MCF 10A (cell line): ENCODE data around the gene MERTK. TPM values are rescaled to one million over a fixed set of nuclear protein-coding genes. Genes with fewer than 3 reads are reported as not detected.

Source experiments
- BruUV-seq: library from RNA; stranded (reverse); fragments of 400-500 nt; replicated peaks from 2 replicates; lab custom pipeline; 2021; lab: Mats Ljungman, UMichigan
- CTCF ChIA-PET: fragments of 300-600 bp; sonication (Branson Sonifier 250); formaldehyde crosslinking; extraction: SDS; loops from one replicate; lab custom pipeline; 2021; ENCODE audit warnings: antibody characterized with exemption, inconsistent platforms; lab: Yijun Ruan, JAX
- POLR2A ChIA-PET: fragments of 300-600, 350-650 bp; sonication (Branson Sonifier 250); formaldehyde crosslinking; extraction: SDS; loops from one replicate; lab custom pipeline; 2020; ENCODE audit warnings: antibody characterized with exemption, inconsistent platforms; lab: Yijun Ruan, JAX
- DNase-seq: peaks from one replicate; pipeline ENCODE4 v3.0.0-alpha.2; 2018; ENCODE audit not compliant: unreplicated experiment
- H3K27ac Mint-ChIP-seq: one replicate; pipeline ENCODE4 v1.8.0; 2022; ENCODE audit warnings: mild to moderate bottlenecking, low read depth, mixed read lengths; ENCODE audit not compliant: unreplicated experiment
- H3K27me3 Mint-ChIP-seq: one replicate; pipeline ENCODE4 v1.8.0; 2022; ENCODE audit warnings: mixed read lengths; ENCODE audit not compliant: insufficient read depth, unreplicated experiment
- H3K36me3 Mint-ChIP-seq: one replicate; pipeline ENCODE4 v1.8.0; 2022; ENCODE audit warnings: mild to moderate bottlenecking, moderate library complexity, mixed read lengths; ENCODE audit not compliant: insufficient read depth, unreplicated experiment
- H3K4me1 Mint-ChIP-seq: one replicate; pipeline ENCODE4 v1.8.0; 2022; ENCODE audit warnings: mixed read lengths; ENCODE audit not compliant: insufficient read depth, unreplicated experiment
- H3K4me3 Mint-ChIP-seq: one replicate; pipeline ENCODE4 v1.8.0; 2022; ENCODE audit warnings: mild to moderate bottlenecking, moderate library complexity, mixed read lengths; ENCODE audit not compliant: unreplicated experiment
- H3K9me3 Mint-ChIP-seq: one replicate; pipeline ENCODE4 v1.8.0; 2022; ENCODE audit warnings: mixed read lengths; ENCODE audit not compliant: unreplicated experiment
- intact Hi-C: fragments of 100-400 bp; cut with micrococcal nuclease; formaldehyde crosslinking; loops from 2 replicates; pipeline ENCODE4 v1.14.1; 2022
- total RNA-seq: library from RNA; stranded (reverse); gene quantifications from 2 replicates; pipeline ENCODE4 v1.2.3, GENCODE V29; 2022
- TF ChIP-seq, protein P1 (sequence below): fragments of 200-600 bp; IDR thresholded peaks from one replicate; pipeline ENCODE4 v1.8.0; 2022; ENCODE audit warnings: antibody characterized with exemption, mild to moderate bottlenecking; ENCODE audit not compliant: unreplicated experiment

The MERTK gene
- total RNA-seq, 1 experiment from 2014 or later, result 0.19 TPM

DNA sequence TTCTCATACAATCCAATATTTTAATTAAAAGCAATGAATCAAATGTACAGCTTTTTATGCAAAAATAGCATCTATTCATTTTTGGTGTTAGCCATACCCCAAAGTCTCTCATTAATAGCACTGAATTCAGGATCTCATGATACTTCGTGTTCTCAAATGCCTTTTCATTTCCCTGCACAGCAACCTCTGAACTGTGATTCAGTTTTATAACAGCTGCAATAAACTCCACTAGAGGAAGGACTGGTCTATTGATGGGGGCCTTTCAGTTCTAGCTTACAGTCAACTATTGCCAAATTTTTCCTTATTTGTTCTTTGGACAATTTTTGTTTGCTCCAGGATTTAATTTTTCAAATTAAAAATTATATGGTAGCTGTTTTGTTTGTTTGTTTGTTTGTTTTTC is 151.9 kb downstream of the MERTK start:
- H3K4me3 Mint-ChIP-seq, result no peak overlapping the region
- POLR2A ChIA-PET, result interaction anchor here (1.1 to 1.9 kb wide), 4 partner anchors 14 to 166 kb away, joined by 3 to 5 read pairs (median 3); partner anchors contain the start of gene ANAPC1
- H3K27me3 Mint-ChIP-seq, result no peaks in the 10 kb centered on the region
- TF ChIP-seq, protein P1, sequence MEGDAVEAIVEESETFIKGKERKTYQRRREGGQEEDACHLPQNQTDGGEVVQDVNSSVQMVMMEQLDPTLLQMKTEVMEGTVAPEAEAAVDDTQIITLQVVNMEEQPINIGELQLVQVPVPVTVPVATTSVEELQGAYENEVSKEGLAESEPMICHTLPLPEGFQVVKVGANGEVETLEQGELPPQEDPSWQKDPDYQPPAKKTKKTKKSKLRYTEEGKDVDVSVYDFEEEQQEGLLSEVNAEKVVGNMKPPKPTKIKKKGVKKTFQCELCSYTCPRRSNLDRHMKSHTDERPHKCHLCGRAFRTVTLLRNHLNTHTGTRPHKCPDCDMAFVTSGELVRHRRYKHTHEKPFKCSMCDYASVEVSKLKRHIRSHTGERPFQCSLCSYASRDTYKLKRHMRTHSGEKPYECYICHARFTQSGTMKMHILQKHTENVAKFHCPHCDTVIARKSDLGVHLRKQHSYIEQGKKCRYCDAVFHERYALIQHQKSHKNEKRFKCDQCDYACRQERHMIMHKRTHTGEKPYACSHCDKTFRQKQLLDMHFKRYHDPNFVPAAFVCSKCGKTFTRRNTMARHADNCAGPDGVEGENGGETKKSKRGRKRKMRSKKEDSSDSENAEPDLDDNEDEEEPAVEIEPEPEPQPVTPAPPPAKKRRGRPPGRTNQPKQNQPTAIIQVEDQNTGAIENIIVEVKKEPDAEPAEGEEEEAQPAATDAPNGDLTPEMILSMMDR, result no peak
- H3K9me3 Mint-ChIP-seq, result peaks cover 14% of the 10 kb centered on the region
- no peak overlapping the region for H3K27ac Mint-ChIP-seq
- CTCF ChIA-PET, result interaction anchor here (0.6 to 9.3 kb wide), 8 partner anchors 46 to 224 kb away, joined by 3 to 151 read pairs (median 4); partner anchors contain the start of gene ANAPC1
- H3K4me1 Mint-ChIP-seq, result peaks cover 6% of the 10 kb centered on the region
- no peak for DNase-seq
- intact Hi-C loops, result no loop called here
- BruUV-seq, result no TSS peak
- peaks cover 6% of the 10 kb centered on the region for H3K36me3 Mint-ChIP-seq

DNA sequence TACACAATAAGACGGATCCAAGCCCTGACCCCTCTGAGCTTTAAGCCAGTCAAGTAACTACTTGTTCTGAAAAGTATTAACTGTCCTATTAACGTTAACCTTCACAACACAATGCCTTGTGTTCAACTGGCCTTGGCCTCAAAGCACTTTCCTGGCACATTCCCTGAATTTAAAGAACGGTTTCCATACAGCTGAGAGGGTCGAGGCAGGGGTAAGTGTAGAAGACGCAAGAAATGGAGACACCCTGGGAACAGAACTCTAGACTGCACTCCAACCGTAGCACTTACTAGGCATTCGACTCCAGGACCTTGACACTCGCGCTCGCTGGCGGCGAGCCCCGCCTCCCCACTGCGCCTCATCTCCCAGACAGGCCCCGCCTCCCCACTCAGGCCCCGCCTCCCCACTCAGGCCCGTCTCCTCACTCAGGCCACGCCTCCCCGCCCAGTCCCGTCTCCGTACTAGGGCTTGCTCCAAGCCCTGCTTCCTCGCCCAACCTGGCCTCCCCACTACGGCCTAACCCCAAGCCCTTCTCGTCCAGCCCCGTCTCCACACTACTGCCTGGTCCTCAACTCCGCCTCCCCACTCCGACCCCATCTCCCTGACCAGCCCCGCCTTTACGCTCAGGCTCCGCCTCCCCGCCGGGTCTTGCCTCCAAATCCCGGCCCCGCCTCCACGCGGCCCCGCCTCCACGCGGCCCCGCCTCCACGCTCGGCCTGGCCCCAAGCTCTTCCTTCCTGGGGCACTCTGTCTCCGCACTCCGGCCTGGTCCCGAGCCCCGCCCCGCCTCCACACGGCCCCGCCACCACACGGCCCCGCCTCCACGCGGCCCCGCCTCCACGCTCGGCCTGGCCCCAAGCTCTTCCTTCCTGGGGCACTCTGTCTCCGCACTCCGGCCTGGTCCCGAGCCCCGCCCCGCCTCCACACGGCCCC is 155.8 kb downstream of the MERTK start:
- Mint-ChIP-seq H3K27ac (no peak overlapping the region), H3K4me1 (peaks cover 33% of the 10 kb centered on the region), H3K9me3 (no peaks in the 10 kb centered on the region), H3K4me3 (peak overlapping the region; percentile 96), H3K27me3 (no peaks in the 10 kb centered on the region), H3K36me3 (peaks cover 16% of the 10 kb centered on the region)
- ChIA-PET CTCF (interaction anchor here (0.5 to 9.3 kb wide), 6 partner anchors 10 to 164 kb away, joined by 3 to 151 read pairs (median 5); no protein-coding TSS in a partner anchor), POLR2A (interaction anchor here (0.5 to 3.8 kb wide), 16 partner anchors 9 to 504 kb away, joined by 3 to 33 read pairs (median 4); partner anchors contain the start of genes ANAPC1 and ZC3H8)
- TF ChIP-seq, protein P1, result no peak
- DNase-seq, result peak; percentile 93
- intact Hi-C loops, result no loop called here
- BruUV-seq, result no TSS peak

- Mint-ChIP-seq H3K27me3 (no peaks in the 10 kb centered on the region), H3K4me1 (peaks cover 34% of the 10 kb centered on the region), H3K4me3 (peak within 1 kb of the TSS; percentile 96), H3K36me3 (peaks cover 21% of the 10 kb centered on the region), H3K9me3 (no peaks in the 10 kb centered on the region), H3K27ac (peak within 1 kb of the TSS; percentile 76)
- CTCF ChIA-PET, result interaction anchor here (0.5 to 9.3 kb wide), 4 partner anchors 16 to 171 kb away, joined by 3 to 151 read pairs (median 4); partner anchors contain the start of gene ANAPC1
- TF ChIP-seq, protein P1, result no peak
- peak; percentile 98 for DNase-seq
- BruUV-seq, result no TSS peak
- intact Hi-C loops, result loop anchor here (5.0 kb wide), 1 partner anchor 527 kb away; the partner anchor contains the start of gene CHCHD5
- POLR2A ChIA-PET, result interaction anchor here (0.5 to 3.8 kb wide), 16 partner anchors 9 to 1022 kb away, joined by 3 to 33 read pairs (median 5); partner anchors contain the start of gene ANAPC1
Observed at GRCh38 chr2:112054847-112055729, 156.7 kb downstream of the MERTK start, which contains the start of gene TMEM87B. Gene TMEM87B (plus strand): TSS chr2:112055269. CDS start chr2:112055592, 323 bp downstream.
